ENCODE results near the gene SMG7.
A peak's percentile ranks its signal among the peaks of the same experiment; 100 is the strongest.
"Not testable (repeated sequence)": the region's sequence is repeated elsewhere in the genome, so short reads cannot be mapped to it uniquely, and the experiment has no call there.

Gene SMG7, protein sequence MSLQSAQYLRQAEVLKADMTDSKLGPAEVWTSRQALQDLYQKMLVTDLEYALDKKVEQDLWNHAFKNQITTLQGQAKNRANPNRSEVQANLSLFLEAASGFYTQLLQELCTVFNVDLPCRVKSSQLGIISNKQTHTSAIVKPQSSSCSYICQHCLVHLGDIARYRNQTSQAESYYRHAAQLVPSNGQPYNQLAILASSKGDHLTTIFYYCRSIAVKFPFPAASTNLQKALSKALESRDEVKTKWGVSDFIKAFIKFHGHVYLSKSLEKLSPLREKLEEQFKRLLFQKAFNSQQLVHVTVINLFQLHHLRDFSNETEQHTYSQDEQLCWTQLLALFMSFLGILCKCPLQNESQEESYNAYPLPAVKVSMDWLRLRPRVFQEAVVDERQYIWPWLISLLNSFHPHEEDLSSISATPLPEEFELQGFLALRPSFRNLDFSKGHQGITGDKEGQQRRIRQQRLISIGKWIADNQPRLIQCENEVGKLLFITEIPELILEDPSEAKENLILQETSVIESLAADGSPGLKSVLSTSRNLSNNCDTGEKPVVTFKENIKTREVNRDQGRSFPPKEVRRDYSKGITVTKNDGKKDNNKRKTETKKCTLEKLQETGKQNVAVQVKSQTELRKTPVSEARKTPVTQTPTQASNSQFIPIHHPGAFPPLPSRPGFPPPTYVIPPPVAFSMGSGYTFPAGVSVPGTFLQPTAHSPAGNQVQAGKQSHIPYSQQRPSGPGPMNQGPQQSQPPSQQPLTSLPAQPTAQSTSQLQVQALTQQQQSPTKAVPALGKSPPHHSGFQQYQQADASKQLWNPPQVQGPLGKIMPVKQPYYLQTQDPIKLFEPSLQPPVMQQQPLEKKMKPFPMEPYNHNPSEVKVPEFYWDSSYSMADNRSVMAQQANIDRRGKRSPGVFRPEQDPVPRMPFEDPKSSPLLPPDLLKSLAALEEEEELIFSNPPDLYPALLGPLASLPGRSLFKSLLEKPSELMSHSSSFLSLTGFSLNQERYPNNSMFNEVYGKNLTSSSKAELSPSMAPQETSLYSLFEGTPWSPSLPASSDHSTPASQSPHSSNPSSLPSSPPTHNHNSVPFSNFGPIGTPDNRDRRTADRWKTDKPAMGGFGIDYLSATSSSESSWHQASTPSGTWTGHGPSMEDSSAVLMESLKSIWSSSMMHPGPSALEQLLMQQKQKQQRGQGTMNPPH

DNA sequence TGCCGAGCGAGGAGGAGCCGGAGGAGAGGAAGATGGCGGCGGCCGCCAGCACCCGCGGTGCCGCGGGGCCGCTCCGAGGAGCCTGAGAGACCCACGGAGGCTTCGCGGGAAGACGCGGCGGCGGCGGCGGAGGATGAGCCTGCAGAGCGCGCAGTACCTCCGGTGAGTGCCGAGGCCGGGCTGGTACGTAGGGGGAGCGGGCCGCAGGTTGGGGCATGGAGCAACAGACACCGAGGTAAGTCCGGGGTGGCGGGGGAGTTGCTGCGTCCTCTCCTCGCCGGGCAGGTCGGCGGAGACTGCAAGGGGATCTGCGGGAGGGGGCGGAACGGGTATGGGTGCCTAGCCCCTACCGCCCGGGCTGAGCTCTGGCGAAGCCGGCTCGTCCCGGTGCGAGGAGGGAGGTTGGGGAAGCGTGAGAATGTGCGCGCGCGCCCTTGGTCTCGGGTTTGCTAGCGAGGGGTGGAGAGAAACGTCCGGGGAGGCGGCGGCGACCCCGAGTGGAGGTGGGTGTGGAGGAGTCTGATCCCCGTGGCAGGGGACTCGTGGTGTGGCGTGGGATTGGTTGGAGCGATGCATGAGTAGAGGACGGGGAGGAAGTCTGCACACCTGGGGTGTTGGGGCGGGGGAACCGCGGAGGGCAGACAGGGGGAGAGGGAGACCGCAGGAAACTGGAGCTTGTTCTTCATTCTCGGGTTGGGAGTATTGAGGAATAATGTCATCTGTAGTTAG lies at the start of gene SMG7:
TSS of gene SMG7 (plus strand) at position 12 of the 729 bp plus-strand sequence. CDS start at position 134, 122 bp downstream.
- peak; percentile 44 for DNase-seq (ENCODE audit: low read depth)

GRCh38 chr1:183423541-183423940 lies 48.8 kb upstream of the SMG7 start:
- no peak for DNase-seq (ENCODE audit: low read depth)

GRCh38 chr1:183424691-183425090 lies 47.6 kb upstream of the SMG7 start:
- no peak for DNase-seq (ENCODE audit: low read depth)

- not testable (repeated sequence) for DNase-seq (ENCODE audit: low read depth)
These were observed 44.7 kb upstream of the SMG7 start for GRCh38 chr1:183427591-183427990.

- DNase-seq (ENCODE audit: low read depth) = no peak
These were observed 40.3 kb upstream of the SMG7 start for GRCh38 chr1:183431840-183432547.

GRCh38 chr1:183432548-183432875 lies 39.8 kb upstream of the SMG7 start:
- DNase-seq (ENCODE audit: low read depth) = no peak

GRCh38 chr1:183433703-183434102 lies 38.6 kb upstream of the SMG7 start:
- DNase-seq (ENCODE audit: low read depth) = no peak

- no peak for DNase-seq (ENCODE audit: low read depth)
These were observed 36.8 kb upstream of the SMG7 start for GRCh38 chr1:183435497-183435896.

DNA sequence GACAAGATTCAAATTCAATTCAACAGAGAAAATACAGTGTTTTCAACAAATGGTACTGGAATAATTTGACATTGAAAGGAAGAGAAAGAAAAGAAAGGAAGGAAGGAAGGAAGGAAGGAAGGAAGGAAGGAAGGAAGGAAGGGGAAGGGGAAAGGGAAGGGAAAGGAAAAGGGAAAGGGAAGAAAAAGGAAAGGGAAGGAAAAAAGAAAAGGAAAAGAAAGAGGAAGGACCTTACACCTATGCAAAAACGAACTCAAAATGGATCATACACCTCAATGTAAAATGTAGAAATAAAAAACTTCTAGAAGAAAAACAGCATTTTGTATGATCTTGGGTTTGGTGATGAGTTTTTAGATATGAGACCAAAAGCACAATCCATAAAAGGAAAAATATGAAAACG lies 34.2 kb upstream of the SMG7 start:
- no peak for DNase-seq (ENCODE audit: low read depth)

DNA sequence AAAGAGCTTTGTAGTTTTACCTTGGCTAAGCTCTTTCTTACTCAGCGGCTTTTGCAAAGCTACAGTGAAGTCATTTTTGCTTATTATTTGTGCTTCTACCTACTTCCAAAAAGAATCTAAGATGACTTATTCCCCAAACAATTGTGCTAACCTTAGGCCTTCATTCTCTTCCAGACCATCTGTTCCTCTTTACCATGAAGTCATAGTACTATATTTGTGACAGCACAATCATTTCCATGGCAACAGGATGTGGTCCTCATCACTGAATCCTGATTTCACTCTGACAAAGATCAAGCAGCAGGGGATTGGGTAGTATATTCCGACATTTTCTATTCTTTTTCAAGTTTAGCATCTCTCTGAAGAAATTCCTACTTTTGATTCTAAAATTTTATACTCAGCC lies 29.3 kb upstream of the SMG7 start:
- no peak for DNase-seq (ENCODE audit: low read depth)

GRCh38 chr1:183443466-183443865 lies 28.8 kb upstream of the SMG7 start:
- DNase-seq (ENCODE audit: low read depth) = no peak

DNA sequence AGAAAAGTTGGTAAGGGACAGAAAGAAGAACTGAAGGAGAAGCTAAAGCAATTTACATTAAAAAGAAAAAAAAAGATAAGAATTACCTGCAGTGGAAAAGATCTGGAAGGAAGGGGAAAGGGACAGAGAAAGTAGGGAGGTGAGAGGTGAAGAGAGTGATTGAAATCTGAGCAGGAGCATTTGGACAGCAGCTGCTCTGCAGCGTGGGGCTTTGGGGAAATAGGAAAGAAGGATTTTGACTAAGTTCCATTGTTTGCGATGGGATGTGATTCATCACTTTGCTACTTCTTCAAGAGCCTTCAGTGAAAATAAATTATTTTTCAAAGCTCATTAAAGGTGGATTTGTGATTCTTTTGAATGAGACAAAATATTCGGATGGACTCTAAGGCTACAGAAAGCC lies 28.1 kb upstream of the SMG7 start:
- no peak for DNase-seq (ENCODE audit: low read depth)

GRCh38 chr1:183449223-183449770 lies 23.0 kb upstream of the SMG7 start:
- DNase-seq (ENCODE audit: low read depth) = no peak

DNA sequence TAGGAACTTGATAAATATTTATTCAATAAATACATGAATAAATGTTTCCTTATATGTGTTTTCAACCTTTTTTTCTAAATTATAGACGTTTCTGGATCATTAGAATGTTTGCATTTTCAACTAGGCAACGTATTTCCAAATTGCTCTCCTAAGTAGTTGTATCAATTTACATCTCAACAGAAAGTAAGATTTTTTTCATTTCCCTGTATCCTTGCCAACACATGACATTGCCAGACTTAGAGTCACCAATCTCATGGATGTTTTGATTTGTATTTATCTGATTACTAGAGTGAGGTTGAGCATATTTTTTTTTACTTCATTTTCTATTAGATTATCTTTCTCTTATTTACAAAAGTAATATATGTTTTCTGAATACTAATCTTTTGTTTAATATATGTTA lies 22.2 kb upstream of the SMG7 start:
- DNase-seq (ENCODE audit: low read depth) = no peak

DNA sequence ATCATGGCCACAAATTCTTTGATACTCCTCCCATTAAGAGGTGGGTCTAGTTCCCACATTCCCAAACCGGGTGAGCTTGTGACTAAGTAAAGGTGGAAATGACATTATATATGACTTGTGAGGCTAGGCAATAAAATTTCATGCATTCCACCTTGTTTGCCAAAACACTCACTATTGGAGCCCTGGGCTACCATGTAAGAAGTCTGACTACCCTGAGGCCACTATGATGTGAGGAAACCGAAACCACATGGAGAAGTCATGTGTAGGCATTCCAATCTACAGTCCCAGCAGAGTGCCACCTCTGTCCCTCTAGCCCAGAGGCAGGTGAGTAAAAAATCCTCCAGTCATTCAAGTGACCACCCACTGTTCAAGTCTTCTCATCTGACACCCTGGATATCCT lies 17.9 kb upstream of the SMG7 start:
- no peak for DNase-seq (ENCODE audit: low read depth)

- DNase-seq (ENCODE audit: low read depth) = no peak
These were observed 15.5 kb upstream of the SMG7 start for GRCh38 chr1:183456826-183457225.

- no peak for DNase-seq (ENCODE audit: low read depth)
These were observed 14.8 kb upstream of the SMG7 start for GRCh38 chr1:183457449-183457848.

- DNase-seq (ENCODE audit: low read depth) = no peak
These were observed 11.7 kb upstream of the SMG7 start for GRCh38 chr1:183460596-183460995.

DNA sequence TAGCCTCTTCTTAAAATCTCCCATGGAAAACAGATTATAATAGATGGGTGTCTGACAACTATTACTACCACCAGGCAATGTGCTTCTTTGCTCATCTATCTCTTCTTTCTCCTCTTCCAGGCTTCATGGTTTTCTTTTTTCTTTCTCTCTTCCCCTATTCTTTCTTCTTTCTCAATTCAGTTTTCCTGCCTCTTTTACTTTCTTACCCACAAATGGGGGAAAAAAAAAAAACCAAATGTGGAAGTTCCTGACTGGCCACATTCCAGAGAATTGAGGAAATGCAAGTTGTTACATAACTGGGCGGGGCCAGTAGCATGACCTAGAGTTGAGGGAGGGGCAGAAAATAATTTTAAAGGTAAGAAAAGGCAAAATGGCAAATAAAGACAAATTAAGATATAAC lies 10.9 kb upstream of the SMG7 start:
- DNase-seq (ENCODE audit: low read depth) = no peak

DNA sequence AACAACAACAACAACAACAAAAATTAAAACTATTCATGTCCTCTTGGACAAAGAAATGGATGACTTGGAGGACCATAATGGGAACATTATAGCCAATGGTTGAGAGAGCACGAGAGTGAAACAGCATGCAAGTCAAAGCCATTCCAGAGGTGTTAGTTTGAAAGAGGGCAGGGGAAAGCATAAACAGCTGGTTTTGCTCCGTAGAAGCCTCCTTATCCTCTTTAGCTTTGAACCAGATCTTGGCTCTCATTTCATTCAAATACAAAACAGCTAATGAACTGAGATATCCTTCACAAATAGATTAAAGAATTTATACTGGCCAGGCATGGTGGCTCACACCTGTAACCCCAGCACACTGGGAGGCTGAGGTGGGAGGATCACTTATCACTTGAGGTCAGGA lies 8.7 kb upstream of the SMG7 start:
- DNase-seq (ENCODE audit: low read depth) = no peak

DNA sequence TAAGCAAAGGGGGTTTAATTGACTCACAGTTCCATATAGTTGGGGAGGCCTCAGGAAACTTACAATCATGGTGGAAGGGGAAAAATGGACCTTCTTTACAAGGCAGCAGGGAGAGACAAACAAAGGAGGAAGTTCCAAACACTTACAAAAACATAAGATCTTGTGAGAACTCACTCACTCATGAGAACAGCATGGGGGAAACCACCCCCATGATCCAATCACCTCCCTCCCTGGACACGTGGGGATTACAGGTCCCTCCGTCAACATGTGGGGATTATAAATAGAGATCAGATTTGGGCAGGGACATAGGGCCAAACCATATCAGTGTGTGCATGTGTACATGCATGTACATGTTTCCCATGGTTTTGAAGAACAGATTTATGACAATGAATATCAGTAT lies 5.5 kb upstream of the SMG7 start:
- DNase-seq (ENCODE audit: low read depth) = no peak

Measured in activated T-cell treated with anti-CD3 and anti-CD28 coated beads for 1 hour (primary cell).